ENCODE results near the gene PRR5L.

- TF ChIP-seq CTCF (IDR thresholded peaks at IDR 0.05; ENCODE audit: low read depth, low read length, poor library complexity, severe bottlenecking) (no peak), EZH2phosphoT487 (IDR thresholded peaks at IDR 0.05; ENCODE audit: borderline replicate concordance, low read length) (no peak)
Measured at GRCh38 chr11:36356201-36356600, 60.1 kb downstream of the PRR5L start.
